Naive thymus-derived CD4-positive, alpha-beta T cell (primary cell): ENCODE measurements around the gene TM4SF20. TPM values are rescaled to one million over a fixed set of nuclear protein-coding genes. Genes with fewer than 3 reads are reported as not detected.

ENCODE experiments used
- ATAC-seq: fragments of 150-1000 bp; cut with Tn5 transposase; 2 replicates; pipeline ENCODE4 v1.10.0; 2021; ENCODE audit warnings: mild to moderate bottlenecking, moderate library complexity
- CTCF ChIA-PET: fragments of 350-600 bp; sonication (Branson Sonifier 250); formaldehyde crosslinking; loops from one replicate; lab custom pipeline; 2021; ENCODE audit warnings: antibody characterized with exemption; lab: Charles Lee
- POLR2A ChIA-PET: fragments of 350-600 bp; sonication (Branson Sonifier 250); formaldehyde crosslinking; loops from one replicate; lab custom pipeline; 2021; ENCODE audit warnings: antibody characterized with exemption, inconsistent platforms; lab: Charles Lee
- DNase-seq, 9 donors: peaks; one replicate each; pipeline versions ENCODE4 v3.0.0 to v3.0.0-alpha.2; 2020 to 2022; ENCODE audit warnings: mixed read lengths in 1 of 9
- H3K27ac ChIP-seq: one replicate; pipeline ENCODE4 v1.7.0; 2013; ENCODE audit warnings: mild to moderate bottlenecking, low read depth, low read length, moderate library complexity
- H3K27me3 ChIP-seq, 2 donors: one replicate each; pipeline ENCODE4 v1.7.0; 2013; ENCODE audit warnings: low read length in 2 of 2, mild to moderate bottlenecking in 2 of 2, moderate library complexity in 2 of 2; ENCODE audit not compliant: control insufficient read depth in 2 of 2, insufficient read depth in 2 of 2
- H3K36me3 ChIP-seq, 3 experiments: 1 replicate in 2 of 3; 2 replicates in 1 of 3; pipeline ENCODE4 v1.7.0; 2013; ENCODE audit warnings: low read length in 3 of 3, mild to moderate bottlenecking in 3 of 3, moderate library complexity in 1 of 3; ENCODE audit not compliant: insufficient read depth in 3 of 3, control insufficient read depth in 2 of 3
- H3K4me1 ChIP-seq, 2 donors: one replicate each; pipeline ENCODE4 v1.7.0; 2013; ENCODE audit warnings: low read length in 2 of 2, mild to moderate bottlenecking in 2 of 2, moderate library complexity in 1 of 2; ENCODE audit not compliant: control insufficient read depth in 2 of 2, insufficient read depth in 2 of 2
- H3K4me3 ChIP-seq: 2 replicates; pipeline ENCODE4 v1.7.0; 2013; ENCODE audit warnings: mild to moderate bottlenecking, low read length
- H3K9me3 ChIP-seq, 3 experiments: 1 replicate in 2 of 3; 2 replicates in 1 of 3; pipeline ENCODE4 v1.7.0; 2013; ENCODE audit warnings: low read length in 3 of 3; ENCODE audit not compliant: control insufficient read depth in 2 of 3
- H3K27ac Mint-ChIP-seq, 9 donors: one replicate each; pipeline ENCODE4 v1.8.0; 2020 to 2022; ENCODE audit warnings: mixed read lengths in 9 of 9, mild to moderate bottlenecking in 8 of 9, moderate library complexity in 5 of 9, inconsistent platforms in 2 of 9
- H3K27me3 Mint-ChIP-seq, 5 donors: one replicate each; pipeline ENCODE4 v1.8.0; 2021 to 2022; ENCODE audit warnings: mixed read lengths in 5 of 5, mild to moderate bottlenecking in 1 of 5
- H3K36me3 Mint-ChIP-seq, 5 donors: one replicate each; pipeline ENCODE4 v1.8.0; 2020 to 2022; ENCODE audit warnings: mixed read lengths in 5 of 5, mild to moderate bottlenecking in 3 of 5, inconsistent platforms in 1 of 5
- H3K4me1 Mint-ChIP-seq, 7 donors: one replicate each; pipeline ENCODE4 v1.8.0; 2020 to 2022; ENCODE audit warnings: mixed read lengths in 7 of 7, mild to moderate bottlenecking in 3 of 7, inconsistent platforms in 1 of 7
- H3K4me3 Mint-ChIP-seq, 10 donors: one replicate each; pipeline ENCODE4 v1.8.0; 2020 to 2022; ENCODE audit warnings: mild to moderate bottlenecking in 10 of 10, mixed read lengths in 10 of 10, moderate library complexity in 6 of 10, inconsistent platforms in 2 of 10
- H3K9me3 Mint-ChIP-seq, 11 donors: one replicate each; pipeline ENCODE4 v1.8.0; 2020 to 2022; ENCODE audit warnings: mixed read lengths in 11 of 11, mild to moderate bottlenecking in 4 of 11, inconsistent platforms in 1 of 11, moderate library complexity in 1 of 11
- intact Hi-C, 2 donors: fragments of 100-400 bp; cut with micrococcal nuclease; formaldehyde crosslinking; loops; one replicate each; pipeline ENCODE4 v1.15.1; 2023
- polyA plus RNA-seq, 2 donors: library from polyadenylated mRNA; unstranded; fragments of 300-500 nt; fragmentation: Illumina TruSeq; gene quantifications; one replicate each; pipeline ENCODE4 v1.2.3, GENCODE V29; 2021
- total RNA-seq, 6 experiments: library from RNA in 5 of 6; stranded (reverse) in 5 of 6; gene quantifications; 1 replicate in 5 of 6; 2 replicates in 1 of 6; pipeline ENCODE4 v1.2.3 and lab custom pipeline; 2021 to 2026

Gene TM4SF20
- total and polyA plus RNA-seq, 7 experiments from 2014 or later = 0.09 TPM; not detected in 6

DNA sequence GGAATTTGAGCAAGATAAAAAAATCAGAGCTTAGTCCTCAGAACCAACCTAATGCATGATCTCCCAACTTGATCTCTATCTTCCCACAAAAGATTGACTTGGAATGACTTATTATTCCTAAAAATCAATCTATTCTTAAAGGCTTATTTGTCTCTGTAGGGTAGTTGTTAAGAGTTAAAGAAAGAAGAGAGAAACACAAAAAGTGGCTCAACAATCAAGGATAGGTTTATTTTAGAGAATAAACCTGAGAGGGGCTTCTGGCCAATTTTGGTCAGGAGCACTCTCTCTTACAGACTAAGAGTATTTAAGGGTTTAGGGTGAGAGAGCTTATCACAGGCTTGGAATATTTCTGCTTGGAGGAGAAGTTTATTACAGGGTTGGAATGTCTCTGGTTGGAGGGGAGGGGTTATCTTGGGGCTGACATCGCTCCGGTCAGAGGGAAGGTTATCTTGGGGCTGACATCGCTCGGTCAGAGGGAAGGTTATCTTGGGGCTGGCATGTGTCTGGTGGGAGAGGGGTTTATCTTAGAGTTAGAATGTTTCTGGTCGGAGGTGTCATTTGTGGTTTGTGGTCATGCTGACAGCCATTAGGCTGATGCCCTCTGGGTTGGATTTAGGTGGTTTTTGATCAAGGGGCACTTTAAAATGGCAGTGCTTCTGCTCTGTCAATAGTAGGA is 56.4 kb downstream of the TM4SF20 start:
- Mint-ChIP-seq H3K4me1 (peaks cover 8 to 46% (median 30%) of the 10 kb centered on the region in 7 donors), H3K27ac (peak overlapping the region in 1 of 9 donors; percentile 76), H3K4me3 (peak overlapping the region in 6 of 10 donors; percentile 9 to 58 (median 36)), H3K9me3 (peaks cover 0 to 19% (median 1%) of the 10 kb centered on the region in 11 donors), H3K27me3 (peaks cover 0 to 13% (median 0%) of the 10 kb centered on the region in 5 donors), H3K36me3 (peaks cover 0 to 8% (median 7%) of the 10 kb centered on the region in 5 donors)
- ChIA-PET POLR2A (no interaction called here), CTCF (no interaction called here)
- H3K9me3 ChIP-seq = no peaks in the 10 kb centered on the region
- H3K27ac ChIP-seq = no peak overlapping the region
- H3K27me3 ChIP-seq = no peaks in the 10 kb centered on the region
- intact Hi-C loops = no loop called here
- no peak for ATAC-seq
- H3K36me3 ChIP-seq = peaks cover 0 to 6% (median 0%) of the 10 kb centered on the region in 3 experiments
- DNase-seq = no peak
- no peak overlapping the region for H3K4me3 ChIP-seq
- H3K4me1 ChIP-seq = peaks cover 4 to 24% of the 10 kb centered on the region in 2 donors

DNA sequence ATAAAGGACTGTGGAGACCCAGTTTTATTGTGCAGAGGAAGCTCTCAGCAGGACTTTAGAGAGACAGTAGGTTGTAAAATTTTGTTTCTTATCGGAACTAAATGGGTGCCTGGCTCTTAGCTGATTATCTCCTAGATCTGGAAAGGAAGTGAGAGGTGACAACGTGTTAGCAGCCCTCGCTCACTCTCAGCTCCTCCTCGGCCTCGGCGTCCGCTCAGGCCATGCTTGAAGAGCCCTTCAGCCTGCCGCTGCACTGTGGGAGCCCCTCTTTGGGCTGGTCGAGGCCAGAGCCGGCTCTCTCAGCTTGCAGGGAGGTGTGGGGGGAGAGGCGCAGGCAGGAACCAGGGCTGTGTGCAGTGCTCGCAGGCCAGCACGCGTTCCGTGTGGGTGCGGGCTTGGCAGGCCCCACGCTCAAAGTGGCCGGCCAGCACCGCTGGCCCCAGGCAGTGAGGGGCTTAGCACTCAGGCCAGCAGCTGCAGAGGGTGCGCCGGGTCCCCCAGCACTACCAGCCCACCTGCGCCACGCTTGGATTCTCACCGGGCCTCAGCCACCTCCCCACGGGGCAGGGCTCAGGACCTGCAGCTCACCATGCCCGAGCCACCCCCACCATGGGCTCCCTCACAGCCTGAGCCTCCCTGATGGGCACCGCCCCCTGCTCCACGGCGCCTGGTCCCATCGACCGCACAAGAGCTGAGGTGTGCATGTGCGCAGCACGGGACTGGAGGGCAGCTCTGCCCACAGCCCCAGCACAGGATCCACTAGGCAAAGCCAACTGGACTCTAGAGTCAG is 58.6 kb downstream of the TM4SF20 start:
- no peak for ATAC-seq
- intact Hi-C loops = no loop called here
- peaks cover 0 to 5% (median 0%) of the 10 kb centered on the region in 3 experiments for H3K36me3 ChIP-seq
- ChIA-PET POLR2A (no interaction called here), CTCF (no interaction called here)
- no peaks in the 10 kb centered on the region for H3K9me3 ChIP-seq
- H3K27me3 Mint-ChIP-seq = peaks cover 0 to 13% (median 6%) of the 10 kb centered on the region in 5 donors
- no peak overlapping the region for H3K4me3 ChIP-seq
- H3K27ac Mint-ChIP-seq = no peak overlapping the region
- no peak overlapping the region for H3K4me3 Mint-ChIP-seq
- peaks cover 5 to 24% (median 13%) of the 10 kb centered on the region in 7 donors for H3K4me1 Mint-ChIP-seq
- DNase-seq = no peak
- no peaks in the 10 kb centered on the region for H3K27me3 ChIP-seq
- peaks cover 0 to 17% (median 13%) of the 10 kb centered on the region in 5 donors for H3K36me3 Mint-ChIP-seq
- H3K4me1 ChIP-seq = peaks cover 4 to 7% of the 10 kb centered on the region in 2 donors
- H3K27ac ChIP-seq = no peak overlapping the region
- peaks cover 0 to 25% (median 5%) of the 10 kb centered on the region in 11 donors for H3K9me3 Mint-ChIP-seq

DNA sequence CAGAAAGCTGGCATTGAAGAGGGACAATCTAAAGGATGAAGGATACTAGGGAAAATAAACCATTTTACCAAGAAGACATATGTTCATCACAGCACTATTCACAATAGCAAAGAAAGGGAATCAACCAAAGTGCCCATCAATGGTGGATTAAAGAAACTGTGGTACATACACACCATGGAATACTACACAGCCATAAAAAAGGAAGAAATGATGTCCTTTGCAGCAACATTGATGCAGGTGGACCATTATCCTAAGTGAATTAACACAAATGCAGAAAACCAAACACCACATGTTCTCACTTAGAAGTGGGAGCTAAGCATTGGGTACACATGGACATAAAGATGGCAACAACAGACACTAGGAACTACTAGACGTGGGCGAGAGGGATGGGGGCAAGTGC is 61.3 kb downstream of the TM4SF20 start:
- Histone ChIP-seq H3K4me1 (no peaks in the 10 kb centered on the region), H3K4me3 (no peak overlapping the region), H3K27ac (no peak overlapping the region), H3K36me3 (no peaks in the 10 kb centered on the region), H3K9me3 (no peaks in the 10 kb centered on the region), H3K27me3 (no peaks in the 10 kb centered on the region)
- Mint-ChIP-seq H3K4me3 (no peak overlapping the region), H3K4me1 (peaks cover 0 to 7% (median 0%) of the 10 kb centered on the region in 7 donors), H3K27me3 (peaks cover 0 to 10% (median 6%) of the 10 kb centered on the region in 5 donors), H3K9me3 (peaks cover 0 to 16% (median 5%) of the 10 kb centered on the region in 11 donors), H3K36me3 (peaks cover 0 to 17% (median 13%) of the 10 kb centered on the region in 5 donors), H3K27ac (no peak overlapping the region)
- ChIA-PET CTCF (no interaction called here), POLR2A (no interaction called here)
- no peak for ATAC-seq
- intact Hi-C loops = no loop called here
- no peak for DNase-seq

DNA sequence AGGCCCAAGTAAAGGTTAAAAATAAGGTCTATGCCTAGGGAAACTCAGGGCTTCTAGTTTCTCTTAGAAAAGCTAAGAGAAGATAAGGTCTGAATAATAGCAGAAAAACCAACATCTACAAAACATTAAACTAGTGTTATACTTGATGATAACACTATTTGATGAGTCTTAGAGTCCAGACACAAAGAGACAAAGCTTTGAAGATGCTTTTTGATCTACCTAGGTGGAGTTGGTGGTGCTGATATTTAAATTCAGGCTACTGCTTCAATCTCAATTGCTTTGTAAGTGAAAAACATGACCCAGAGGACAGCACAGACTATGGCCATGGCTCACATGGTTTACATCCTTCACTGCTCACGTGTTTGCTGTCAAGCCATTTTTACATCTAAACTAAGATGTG is 65.8 kb downstream of the TM4SF20 start:
- Mint-ChIP-seq H3K4me1 (no peaks in the 10 kb centered on the region), H3K27me3 (peaks cover 0 to 6% (median 4%) of the 10 kb centered on the region in 5 donors), H3K36me3 (peaks cover 0 to 12% (median 6%) of the 10 kb centered on the region in 5 donors), H3K27ac (no peak overlapping the region), H3K4me3 (no peak overlapping the region), H3K9me3 (peaks cover 0 to 12% (median 4%) of the 10 kb centered on the region in 11 donors)
- H3K4me3 ChIP-seq = no peak overlapping the region
- CTCF ChIA-PET = no interaction called here
- H3K9me3 ChIP-seq = no peaks in the 10 kb centered on the region
- POLR2A ChIA-PET = no interaction called here
- intact Hi-C loops = no loop called here
- H3K36me3 ChIP-seq = no peaks in the 10 kb centered on the region
- no peaks in the 10 kb centered on the region for H3K4me1 ChIP-seq
- H3K27me3 ChIP-seq = no peaks in the 10 kb centered on the region
- ATAC-seq = no peak
- DNase-seq = no peak
- H3K27ac ChIP-seq = no peak overlapping the region

DNA sequence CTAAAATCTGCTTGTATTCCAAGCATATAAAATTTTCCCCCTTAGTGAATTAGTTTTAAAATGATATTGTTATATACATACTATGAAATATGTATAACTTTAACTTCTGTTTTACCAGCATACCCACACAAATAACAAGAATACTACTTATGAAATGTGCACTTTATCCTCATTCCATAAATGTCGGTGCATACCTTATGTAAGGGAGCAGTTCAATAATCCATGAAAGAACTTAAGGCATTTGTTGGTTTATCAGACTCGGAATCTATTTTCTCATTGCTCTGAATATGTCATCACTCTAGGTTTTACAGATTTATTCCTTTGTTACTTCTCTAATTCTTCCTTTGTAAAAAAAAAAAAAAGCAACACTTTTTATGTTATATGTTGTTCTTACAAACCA is 66.5 kb downstream of the TM4SF20 start:
- CTCF ChIA-PET = no interaction called here
- H3K36me3 ChIP-seq = no peaks in the 10 kb centered on the region
- H3K4me1 ChIP-seq = no peaks in the 10 kb centered on the region
- no peaks in the 10 kb centered on the region for H3K9me3 ChIP-seq
- Mint-ChIP-seq H3K9me3 (peaks cover 0 to 10% (median 2%) of the 10 kb centered on the region in 11 donors), H3K27me3 (peaks cover 0 to 6% (median 4%) of the 10 kb centered on the region in 5 donors), H3K4me1 (no peaks in the 10 kb centered on the region), H3K4me3 (no peak overlapping the region), H3K27ac (no peak overlapping the region), H3K36me3 (peaks cover 0 to 8% (median 6%) of the 10 kb centered on the region in 5 donors)
- no peak overlapping the region for H3K27ac ChIP-seq
- no peak overlapping the region for H3K4me3 ChIP-seq
- ATAC-seq = no peak
- H3K27me3 ChIP-seq = no peaks in the 10 kb centered on the region
- POLR2A ChIA-PET = no interaction called here
- DNase-seq = no peak
- intact Hi-C loops = no loop called here
